K562 (cell line): Measurements from ENCODE around the gene FAM78B. TPM values are rescaled to one million over a fixed set of nuclear protein-coding genes. Genes with fewer than 3 reads are reported as not detected.

ENCODE experiments used
- ATAC-seq: fragments of 200-7000 bp; cut with Tn5 transposase; 3 replicates; pipeline ENCODE4 v1.9.1; 2020; ENCODE audit warnings: moderate library complexity
- BruUV-seq: library from RNA; stranded (reverse); fragments of 400-500 nt; replicated peaks from 2 replicates; lab custom pipeline; 2021; lab: Mats Ljungman, UMichigan
- CTCF ChIA-PET: fragments of 300-600 bp; formaldehyde crosslinking; extraction: SDS; loops from one replicate; lab custom pipeline; 2021; ENCODE audit warnings: low intra/inter-chr PET ratio; lab: Yijun Ruan, JAX
- POLR2A ChIA-PET: fragments of 300-600, 350-650 bp; sonication (Branson Sonifier 250); formaldehyde crosslinking; extraction: SDS; loops from one replicate; lab custom pipeline; 2021; ENCODE audit warnings: antibody characterized with exemption, inconsistent platforms; lab: Yijun Ruan, JAX
- DNase-seq, 4 experiments: peaks; one replicate each; pipeline versions ENCODE4 v3.0.0 to v3.0.0-alpha.2; 2011 to 2018; ENCODE audit warnings: low spot score in 3 of 4, mixed read lengths in 3 of 4; ENCODE audit errors: extremely low read depth in 1 of 4
- FAIRE-seq: peaks from 2 replicates; lab custom pipeline; 2011; peaks lifted over from hg19 to GRCh38; lab: Jason Lieb, UNC
- H2AFZ ChIP-seq: 2 replicates; pipeline ENCODE4 v1.6.0; 2011; ENCODE audit warnings: low read depth, low read length, control low read depth, inconsistent platforms
- H3K27ac ChIP-seq: fragments of 200-600 bp; 3 replicates; pipeline ENCODE4 v1.8.0; 2011; ENCODE audit warnings: low read depth, mild to moderate bottlenecking, control low read depth, inconsistent platforms, low read length, moderate library complexity, mixed read lengths; ENCODE audit errors: extremely low read depth
- H3K27me3 ChIP-seq, 2 experiments: fragments of 300-600 bp in 1 of 2; 2 replicates in 1 of 2; 3 replicates in 1 of 2; pipeline versions ENCODE4 v1.6.0 to v1.8.0; 2011; ENCODE audit warnings: inconsistent platforms in 2 of 2, low read length in 2 of 2, mild to moderate bottlenecking in 1 of 2, mixed read lengths in 1 of 2, moderate library complexity in 1 of 2; ENCODE audit not compliant: control insufficient read depth in 2 of 2, insufficient read depth in 2 of 2
- H3K36me3 ChIP-seq: fragments of 300-600 bp; 3 replicates; pipeline ENCODE4 v1.8.0; 2011; ENCODE audit warnings: mild to moderate bottlenecking, low read length, inconsistent platforms; ENCODE audit not compliant: control insufficient read depth, insufficient read depth
- H3K4me1 ChIP-seq, 2 experiments: fragments of 200-600 bp in 1 of 2; replicated peaks in 1 of 2; 2 replicates in 1 of 2; 3 replicates in 1 of 2; pipeline versions ENCODE4 v1.5.1 to v1.8.0; 2011; ENCODE audit warnings: inconsistent platforms in 2 of 2, low read length in 2 of 2, mild to moderate bottlenecking in 1 of 2, mixed read lengths in 1 of 2, moderate library complexity in 1 of 2; ENCODE audit not compliant: control insufficient read depth in 2 of 2, insufficient read depth in 2 of 2
- H3K4me2 ChIP-seq: 2 replicates; pipeline ENCODE4 v1.6.1; 2011; ENCODE audit warnings: low read length, control low read depth, inconsistent platforms, mixed read lengths; ENCODE audit not compliant: insufficient read depth
- H3K4me3 ChIP-seq: fragments of 200-600 bp; sonication (generic), shearing (Covaris generic); 2 replicates; pipeline ENCODE4 v1.5.1; 2016; ENCODE audit warnings: control low read depth, inconsistent platforms
- H3K79me2 ChIP-seq: fragments of 200-600 bp; 3 replicates; pipeline ENCODE4 v1.8.0; 2011; ENCODE audit warnings: low read length, inconsistent platforms; ENCODE audit not compliant: control insufficient read depth, insufficient read depth
- H3K9ac ChIP-seq, 2 experiments: 2 replicates each; pipeline versions ENCODE4 v1.6.0 to v1.6.1; 2011; ENCODE audit warnings: low read depth in 2 of 2, low read length in 2 of 2, control low read depth in 1 of 2, inconsistent platforms in 1 of 2, mild to moderate bottlenecking in 1 of 2, mixed read lengths in 1 of 2; ENCODE audit not compliant: insufficient read depth in 1 of 2
- H3K9me1 ChIP-seq: one replicate; pipeline ENCODE4 v1.6.0; 2011; ENCODE audit warnings: inconsistent platforms, mild to moderate bottlenecking, low read length, moderate library complexity; ENCODE audit not compliant: control insufficient read depth, insufficient read depth
- H3K9me3 ChIP-seq: replicated peaks from 2 replicates; pipeline ENCODE4 v1.5.1; 2011; ENCODE audit warnings: low read depth, low read length, inconsistent platforms; ENCODE audit not compliant: control insufficient read depth, insufficient read depth
- H4K20me1 ChIP-seq: replicated peaks from 2 replicates; pipeline ENCODE4 v1.6.1; 2011; ENCODE audit warnings: low read length, inconsistent platforms, mixed read lengths; ENCODE audit not compliant: control insufficient read depth, insufficient read depth
- CHD4 ChIP-seq: fragments of 200-600 bp; sonication (generic); IDR thresholded peaks from 3 replicates; pipeline ENCODE4 v1.6.1; 2012; ENCODE audit warnings: low read depth, mild to moderate bottlenecking, mixed read lengths, low read length, inconsistent platforms; ENCODE audit not compliant: insufficient read depth, insufficient replicate concordance, poor library complexity, severe bottlenecking
- FOXJ3 ChIP-seq: sonication (generic); formaldehyde crosslinking; IDR thresholded peaks from 2 replicates; pipeline ENCODE4 v1.4.0; 2020; ENCODE audit warnings: mild to moderate bottlenecking, missing genetic modification reagents
- HDAC6 ChIP-seq: IDR thresholded peaks from 2 replicates; pipeline ENCODE4 v1.6.1; 2012; ENCODE audit warnings: low read depth, mild to moderate bottlenecking, control low read depth, inconsistent platforms, low read length, moderate library complexity
- HMGN3 ChIP-seq: IDR thresholded peaks from 2 replicates; pipeline ENCODE4 v1.6.1; 2011; ENCODE audit warnings: borderline replicate concordance, low read depth, mild to moderate bottlenecking, mixed read lengths, low read length; ENCODE audit not compliant: insufficient read length; ENCODE audit errors: extremely low read depth
- KAT2B ChIP-seq: IDR thresholded peaks from one replicate; pipeline ENCODE4 v1.6.1; 2012; ENCODE audit warnings: low read depth, mild to moderate bottlenecking, control low read depth, inconsistent platforms, low read length, moderate library complexity
- POLR2B ChIP-seq: fragments of 450-650 bp; IDR thresholded peaks from 2 replicates; pipeline ENCODE4 v1.6.1; 2018; ENCODE audit warnings: low read depth; ENCODE audit not compliant: partially characterized antibody
- RFX5 ChIP-seq: IDR thresholded peaks from 2 replicates; pipeline ENCODE4 v1.6.1; 2011; ENCODE audit warnings: low read depth, mild to moderate bottlenecking, improper control_type of control experiment, low read length
- ZFP1 ChIP-seq: fragments of 450-650 bp; formaldehyde crosslinking; IDR thresholded peaks from 2 replicates; pipeline ENCODE4 v1.4.0; 2020; ENCODE audit warnings: mild to moderate bottlenecking, mixed read lengths
- ZNF324 ChIP-seq: fragments of 250-450 bp; sonication (Bioruptor Pico); IDR thresholded peaks from 2 replicates; pipeline ENCODE4 v1.4.0; 2020; ENCODE audit warnings: mild to moderate bottlenecking
- ZNF445 ChIP-seq: fragments of 250-450 bp; sonication (Bioruptor Pico); IDR thresholded peaks from 2 replicates; pipeline ENCODE4 v1.4.0; 2020; ENCODE audit warnings: low read depth, mild to moderate bottlenecking, moderate library complexity
- WGBS: fragments of 100-300 bp; shearing (Covaris generic); methylation state at CpG from one replicate; pipeline ENCODE4 v1.1.6; 2016; ENCODE audit warnings: low coverage, mixed read lengths; ENCODE audit not compliant: insufficient coverage; ENCODE audit errors: missing lambda C conversion rate; 5-methylcytosine and 5-hydroxymethylcytosine counted together
- in situ Hi-C: fragments of 300-500 bp; cut with MboI; formaldehyde crosslinking; loops from 4 replicates; pipeline ENCODE4 v1.15.0; 2018; ENCODE audit warnings: inconsistent platforms, mixed read lengths
- intact Hi-C: fragments of 100-400 bp; cut with micrococcal nuclease; formaldehyde crosslinking; loops from 2 replicates; pipeline ENCODE4 v1.14.2; 2022
- polyA plus RNA-seq, 8 experiments: library from polyadenylated mRNA; depleted of rRNA in 4 of 8; stranded (reverse) in 5 of 8; unstranded in 3 of 8; fragments of >200 nt; fragmentation: Nextera tagmentation in 2 of 8; fragmentation: Illumina TruSeq in 1 of 8; extraction: Ambion mirVana in 2 of 8; extraction: Trizol in 1 of 8; gene quantifications; 2 replicates each; pipeline versions ENCODE4 v1.2.1 to v1.2.3, GENCODE V29; 2011 to 2014; ENCODE audit warnings: inconsistent platforms in 1 of 8, missing spikeins in 1 of 8
- total RNA-seq, 7 experiments: library from RNA; depleted of rRNA in 6 of 7; stranded (reverse); fragments of >200 nt in 6 of 7; fragmentation: Illumina TruSeq in 2 of 7; extraction: Trizol in 2 of 7; gene quantifications; 2 replicates each; pipeline versions ENCODE4 v1.2.1 to v1.2.3, GENCODE V29; 2011 to 2021; ENCODE audit warnings: low replicate concordance in 1 of 7
- TF ChIP-seq, protein P1 (sequence below): fragments of 250-450 bp; sonication (Bioruptor Pico); IDR thresholded peaks from 2 replicates; pipeline ENCODE4 v1.8.0; 2022; ENCODE audit warnings: moderate library complexity, mild to moderate bottlenecking, inconsistent platforms

Gene FAM78B
- total and polyA plus RNA-seq, 9 of the 15 experiments (the other 6 are each of a cell fraction or from before 2014, with no cell fraction given): 0.04 to 0.43 (median 0.29) TPM; not detected in 1

DNA sequence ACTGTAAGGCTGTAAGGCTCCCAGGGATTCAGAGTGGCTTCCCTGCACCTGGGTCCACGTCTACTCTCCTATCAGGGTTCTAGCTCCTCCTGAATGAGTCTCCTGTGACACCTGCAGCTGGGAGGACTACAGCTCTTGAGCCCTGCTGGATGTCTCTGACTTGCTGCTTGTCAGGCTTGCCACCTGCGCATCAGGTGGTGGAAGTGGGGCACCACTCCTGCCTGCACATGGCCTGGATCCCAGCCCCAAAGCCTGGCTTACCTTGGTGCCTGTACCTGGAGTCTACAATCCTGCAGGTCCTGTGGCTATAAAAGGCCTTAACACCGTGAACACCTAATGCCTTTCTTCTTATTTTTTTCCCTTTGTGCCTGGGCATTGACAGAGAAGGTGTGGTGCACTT is 82.2 kb downstream of the FAM78B start:
- intact Hi-C loops (no loop called here), in situ Hi-C loops (no loop called here)
- ChIA-PET POLR2A (no interaction called here), CTCF (no interaction called here)
- no peak overlapping the region for H3K4me2 ChIP-seq
- no peak for TF ChIP-seq RFX5
- TF ChIP-seq, protein P1, sequence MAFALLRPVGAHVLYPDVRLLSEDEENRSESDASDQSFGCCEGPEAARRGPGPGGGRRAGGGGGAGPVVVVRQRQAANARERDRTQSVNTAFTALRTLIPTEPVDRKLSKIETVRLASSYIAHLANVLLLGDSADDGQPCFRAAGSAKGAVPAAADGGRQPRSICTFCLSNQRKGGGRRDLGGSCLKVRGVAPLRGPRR: no peak
- no peaks in the 10 kb centered on the region for H3K36me3 ChIP-seq
- no peak overlapping the region for H3K27ac ChIP-seq
- ATAC-seq (no peak), DNase-seq (no peak), FAIRE-seq (no peak)
- H3K27me3 ChIP-seq: peaks cover 0 to 2% of the 10 kb centered on the region in 2 experiments; a peak in 2 of 5 replicates
- no peaks in the 10 kb centered on the region for H3K9me1 ChIP-seq
- no peaks in the 10 kb centered on the region for H3K79me2 ChIP-seq
- no peak overlapping the region for H3K4me3 ChIP-seq
- no peak overlapping the region for H3K9ac ChIP-seq
- H3K4me1 ChIP-seq: no peaks in the 10 kb centered on the region
- H4K20me1 ChIP-seq: 0 out of 2 replicates have a peak, but pooled peaks cover 3% of the 10 kb centered on the region
- H2AFZ ChIP-seq: no peak overlapping the region
- 3% methylated on average over 3 of the region's 3 CpGs for WGBS
- no TSS peak for BruUV-seq
- no peaks in the 10 kb centered on the region for H3K9me3 ChIP-seq

DNA sequence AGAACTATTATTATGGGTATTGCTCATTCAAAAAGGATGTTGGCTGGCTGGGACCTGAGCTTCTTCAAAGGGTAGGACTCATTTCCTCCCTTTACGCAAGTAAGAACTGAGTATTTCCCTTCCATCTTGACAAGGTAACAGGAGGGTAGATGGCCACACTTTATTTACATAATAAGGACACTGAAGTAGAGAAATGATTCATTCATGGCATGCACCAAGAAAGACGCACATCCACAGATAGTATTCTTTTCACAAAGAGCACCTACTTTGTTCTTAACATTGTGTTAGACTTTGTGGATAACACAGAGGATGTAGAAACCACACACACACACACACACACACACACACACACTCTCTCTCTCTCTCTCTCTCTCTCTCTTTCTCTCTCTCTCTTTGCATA is 82.9 kb downstream of the FAM78B start:
- DNase-seq: no peak
- intact Hi-C loops (no loop called here), in situ Hi-C loops (no loop called here)
- Histone ChIP-seq H3K4me2 (no peak overlapping the region), H3K9ac (no peak overlapping the region), H3K4me1 (no peaks in the 10 kb centered on the region), H3K36me3 (no peaks in the 10 kb centered on the region), H3K27ac (no peak overlapping the region), H3K79me2 (no peaks in the 10 kb centered on the region), H3K9me1 (no peaks in the 10 kb centered on the region), H4K20me1 (0 out of 2 replicates have a peak, but pooled peaks cover under 1% of the 10 kb centered on the region), H2AFZ (no peak overlapping the region), H3K27me3 (no peaks in the 10 kb centered on the region; a peak in 2 of 5 replicates), H3K9me3 (no peaks in the 10 kb centered on the region), H3K4me3 (no peak overlapping the region)
- WGBS: 0% methylated on average over 2 of the region's 2 CpGs
- TF ChIP-seq FOXJ3 (CRISPR knock-in tag) (no peak), KAT2B (no peak), HMGN3 (no peak), ZNF324 (no peak), HDAC6 (no peak), ZFP1 (CRISPR knock-in tag) (no peak), POLR2B (no peak), CHD4 (no peak), ZNF445 (CRISPR knock-in tag) (no peak)
- no TSS peak for BruUV-seq
- no peak for FAIRE-seq
- ChIA-PET POLR2A (interaction anchor here (0.6 kb wide), 1 partner anchor 658 kb away, joined by 3 read pairs; no protein-coding TSS in a partner anchor), CTCF (no interaction called here)
- ATAC-seq: no peak
